ENCODE measurements around the gene FAM107B.

FAM107B gene

DNA sequence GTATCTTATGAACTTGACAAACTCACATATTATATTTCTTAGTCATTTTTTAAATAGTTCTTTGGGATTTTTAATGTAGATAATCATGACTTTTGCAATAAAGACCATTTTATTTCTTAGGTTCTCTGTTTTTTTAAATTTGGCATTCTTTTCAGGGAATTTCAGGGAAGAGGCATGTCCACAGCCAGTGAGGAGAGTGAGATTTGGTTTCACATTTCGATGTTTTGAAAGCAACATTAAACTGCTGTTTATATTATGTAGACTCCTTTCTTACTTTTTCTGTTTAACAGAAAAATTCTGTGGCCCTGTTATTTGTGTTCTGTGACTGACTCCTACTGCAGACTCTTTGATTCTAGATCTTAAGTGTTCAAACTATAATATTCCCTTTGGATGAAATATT is 153.7 kb downstream of the FAM107B start:
- ATAC-seq: no peak

DNA sequence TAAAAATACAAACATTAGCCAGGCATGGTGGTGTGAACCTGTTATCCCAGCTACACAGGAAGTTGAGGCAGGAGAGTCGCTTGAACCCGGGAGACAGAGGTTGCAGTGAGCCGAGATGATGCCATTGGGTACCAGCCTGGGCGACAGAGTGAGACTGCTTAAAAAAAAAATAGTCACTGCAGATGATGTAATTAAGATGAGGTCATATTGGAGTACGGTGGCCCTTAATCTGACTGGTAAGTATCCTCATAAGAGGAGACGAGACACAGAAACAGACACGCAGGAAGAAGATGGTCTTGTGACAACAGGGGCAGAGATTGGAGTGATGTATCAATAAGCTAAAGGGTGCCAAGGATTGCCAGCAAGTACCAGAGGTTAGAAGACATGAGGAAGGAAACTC is 156.0 kb downstream of the FAM107B start:
- ATAC-seq: no peak

DNA sequence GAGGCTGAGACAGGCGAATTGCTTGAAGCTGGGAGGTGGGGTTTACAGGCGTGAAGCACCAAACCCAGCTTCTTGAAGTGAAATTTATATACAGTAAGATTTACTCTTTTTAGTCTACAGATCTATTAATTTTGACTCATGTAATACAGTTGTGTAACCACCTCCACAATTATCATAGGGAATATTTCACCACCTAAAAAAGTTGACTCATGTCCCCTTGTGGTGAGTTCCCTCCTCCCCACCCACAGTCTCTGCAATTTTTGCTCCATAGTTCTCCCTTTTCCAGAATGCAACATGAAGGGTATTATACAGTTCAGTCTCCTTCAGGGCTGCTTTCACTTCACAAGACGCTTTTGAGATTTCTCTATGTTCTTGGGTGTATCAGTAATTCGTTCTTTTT is 156.8 kb downstream of the FAM107B start:
- no peak for ATAC-seq

DNA sequence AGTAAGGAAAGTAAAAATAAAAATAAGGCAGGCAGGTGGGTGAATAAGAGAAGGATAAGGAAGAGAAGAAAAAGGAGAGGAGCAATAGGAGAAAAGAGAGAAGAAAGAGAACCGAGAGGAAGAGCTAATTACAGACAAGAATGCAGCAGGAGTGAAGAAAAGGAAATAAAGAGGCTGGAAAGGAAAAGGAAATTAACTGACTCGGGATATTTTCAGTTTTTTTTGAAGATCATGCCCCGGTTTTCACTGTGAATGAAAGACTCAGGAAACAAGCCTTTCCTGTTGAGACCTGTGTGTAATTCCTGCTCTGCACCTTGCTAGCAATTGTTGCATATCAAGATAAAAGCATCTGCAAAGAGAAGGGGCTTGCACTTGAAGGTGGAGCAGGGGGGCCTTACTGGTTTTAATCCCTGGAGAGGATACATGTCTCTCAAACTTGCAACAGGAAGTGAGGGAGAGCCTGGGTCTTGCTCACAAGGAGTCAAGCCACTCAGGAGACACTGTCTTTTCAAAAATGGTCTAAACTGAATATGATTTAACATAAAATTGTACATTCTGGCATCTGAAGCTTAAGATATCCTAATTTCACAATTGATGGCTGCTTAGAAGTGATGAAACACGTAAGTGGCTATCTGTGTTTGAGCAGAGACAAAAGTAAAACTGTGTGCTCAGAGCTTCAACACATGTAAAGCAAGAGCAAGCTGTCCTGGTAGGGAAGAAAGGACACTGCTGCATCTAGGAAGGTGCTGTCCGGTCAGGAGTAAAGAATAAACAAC is 157.6 kb downstream of the FAM107B start:
- ATAC-seq: no peak

DNA sequence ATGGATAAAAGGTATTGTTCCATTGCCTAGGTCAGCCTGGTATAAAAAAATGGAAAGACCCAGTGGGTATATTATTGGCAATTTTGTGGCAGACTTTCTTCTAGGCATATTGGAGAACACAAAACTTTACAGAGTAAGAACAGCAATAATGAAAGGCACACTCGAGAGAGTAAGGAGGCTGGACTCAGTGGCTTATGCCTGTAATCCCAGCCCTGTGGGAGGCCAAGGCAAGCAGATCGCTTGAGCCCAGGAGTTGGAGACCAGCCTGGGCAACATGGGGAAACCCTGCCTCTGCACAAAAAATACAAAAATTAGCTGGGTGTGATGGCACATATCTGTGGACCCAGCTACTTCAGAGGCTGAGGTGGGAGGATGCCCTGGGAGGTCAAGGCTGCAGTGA is 158.2 kb downstream of the FAM107B start:
- ATAC-seq: no peak

- ATAC-seq: no peak
Measured at GRCh38 chr10:14613588-14613920, 161.1 kb downstream of the FAM107B start.

DNA sequence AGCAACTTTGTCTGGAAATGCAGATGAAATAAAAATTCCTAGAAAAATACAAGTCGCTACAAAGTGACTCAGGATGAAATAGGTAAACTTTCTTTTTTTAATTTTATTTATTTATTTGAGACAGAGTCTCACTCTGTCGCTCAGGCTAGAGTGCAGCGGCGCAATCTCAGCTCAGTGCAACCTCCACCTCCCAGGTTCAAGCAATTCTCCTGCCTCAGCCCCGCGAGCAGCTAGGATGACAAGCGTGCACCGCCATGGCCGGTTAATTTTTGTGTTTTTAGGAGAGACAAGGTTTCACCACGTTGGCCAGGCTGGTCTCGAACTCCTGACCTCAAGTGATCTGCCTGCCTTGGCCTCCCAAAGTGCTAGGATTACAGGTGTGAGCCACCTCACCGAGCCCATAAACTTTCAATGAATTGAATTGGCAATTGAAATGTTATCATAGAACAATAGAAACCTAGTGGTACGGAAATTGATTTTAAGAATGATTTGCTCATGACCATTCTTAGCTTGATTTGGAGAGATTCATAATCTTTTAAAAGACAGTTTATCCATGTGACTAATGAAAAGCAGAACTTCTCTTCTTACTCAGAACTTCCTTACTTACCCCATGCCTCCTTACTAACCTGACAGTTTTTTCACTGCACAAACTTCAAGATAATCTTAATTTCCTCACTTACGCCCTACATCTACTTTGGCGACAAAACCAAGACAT is 161.7 kb downstream of the FAM107B start:
- ATAC-seq: peak in 1 of 2 donors; percentile 32

GRCh38 chr10:14611968-14612693 is 162.6 kb downstream of the FAM107B start:
- no peak for ATAC-seq

DNA sequence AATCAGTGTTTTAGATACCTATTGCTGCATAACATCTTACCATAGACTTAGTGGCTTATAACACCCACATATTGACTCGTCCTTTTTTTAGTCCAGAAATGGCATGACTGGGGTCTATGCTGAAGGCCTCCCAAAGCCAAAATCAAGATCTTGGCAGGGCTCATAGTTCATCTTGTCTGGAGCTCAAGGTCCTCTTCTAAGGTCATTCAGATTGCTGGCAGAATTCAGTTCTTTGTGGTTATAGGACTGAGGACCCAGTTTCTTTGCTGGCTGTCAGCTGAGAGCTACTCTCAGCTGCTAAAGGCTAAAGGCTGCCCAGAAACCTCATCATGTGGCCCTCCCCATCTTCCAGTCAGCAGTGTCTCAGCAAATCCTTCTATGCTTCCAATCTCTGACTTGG is 165.5 kb downstream of the FAM107B start:
- no peak for ATAC-seq

GRCh38 chr10:14608381-14609001 is 166.2 kb downstream of the FAM107B start:
- no peak for ATAC-seq

DNA sequence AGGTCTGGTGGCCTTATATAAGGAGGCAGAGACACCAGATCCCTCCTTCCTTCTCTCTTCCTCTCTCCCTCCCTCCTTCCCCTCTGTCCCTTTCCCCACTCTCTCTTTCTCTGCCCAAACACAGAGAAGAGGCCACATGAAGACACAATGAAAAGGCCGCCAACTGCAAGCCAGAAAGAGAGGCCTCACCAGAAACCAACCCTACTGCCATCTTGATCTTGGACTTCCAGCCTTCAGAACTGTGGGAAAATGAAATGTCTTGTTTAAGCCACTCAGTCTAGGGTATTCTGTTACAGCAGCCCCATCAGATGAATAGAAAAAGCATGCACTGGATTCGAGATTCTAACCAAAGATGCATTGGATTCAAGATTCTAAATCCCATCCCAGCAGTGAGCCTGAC is 168.1 kb downstream of the FAM107B start:
- no peak for ATAC-seq

DNA sequence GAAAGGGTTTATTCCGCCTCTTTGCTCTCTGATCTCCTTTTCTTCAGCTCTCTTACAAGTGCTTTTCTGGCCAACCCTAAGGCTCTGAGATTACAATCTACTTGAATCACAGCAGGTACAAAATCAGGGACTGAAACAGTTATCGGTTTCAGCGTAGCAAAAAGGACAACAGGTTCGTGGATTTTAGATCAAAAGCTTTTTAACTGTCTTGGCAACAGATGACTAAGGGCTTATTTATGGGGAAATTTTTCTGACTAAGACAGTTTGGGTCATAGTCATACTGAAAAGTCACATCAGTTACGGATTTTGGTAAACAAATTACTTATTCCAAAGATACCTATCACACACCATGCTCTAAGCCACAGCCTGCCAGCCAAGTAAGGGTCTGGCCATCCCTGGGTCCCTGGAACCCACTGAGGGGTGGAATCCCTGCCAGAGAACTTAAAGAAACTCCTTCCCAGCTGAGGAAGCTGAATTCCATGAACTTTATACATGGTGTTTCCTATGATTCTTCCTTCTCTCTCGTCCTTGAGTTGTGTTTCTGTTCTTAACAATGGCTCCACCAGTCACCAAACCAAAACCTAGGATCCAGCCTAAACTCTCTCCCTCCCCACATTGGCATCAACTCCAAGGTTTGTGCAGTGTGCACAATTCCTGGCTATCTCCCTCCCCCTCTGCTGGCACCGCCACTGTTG is 169.3 kb downstream of the FAM107B start:
- peak; percentile 73 to 77 for ATAC-seq

GRCh38 chr10:14604181-14605142 is 170.2 kb downstream of the FAM107B start:
- ATAC-seq: peak; percentile 37 to 42

GRCh38 chr10:14603534-14604102 is 171.1 kb downstream of the FAM107B start:
- ATAC-seq: peak; percentile 5 to 6

- ATAC-seq: no peak
Measured at GRCh38 chr10:14602807-14603533, 171.7 kb downstream of the FAM107B start.

- ATAC-seq: peak; percentile 19 to 25
Measured at GRCh38 chr10:14601872-14602725, 172.6 kb downstream of the FAM107B start.

- ATAC-seq: no peak
Measured at GRCh38 chr10:14601326-14601725, 173.4 kb downstream of the FAM107B start.

DNA sequence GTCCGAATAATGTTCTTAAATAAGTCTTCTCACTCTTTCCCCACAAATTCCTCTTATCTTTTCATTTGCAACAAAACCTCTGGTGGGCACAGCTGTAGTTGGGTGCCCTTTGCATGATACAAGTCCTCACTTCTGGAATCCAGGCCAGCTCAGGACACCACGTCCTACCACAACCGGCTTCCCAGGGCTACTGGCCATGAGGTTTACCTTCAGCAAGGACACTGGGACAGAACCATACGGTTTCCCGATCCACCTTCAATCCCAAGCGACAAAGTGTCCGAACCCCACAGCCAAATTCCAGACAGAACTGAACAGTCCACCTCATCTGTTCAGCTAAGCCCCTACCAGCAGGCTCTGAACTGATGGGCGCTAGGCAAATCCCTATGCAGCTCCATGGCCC is 174.6 kb downstream of the FAM107B start:
- no peak for ATAC-seq
